Gastrocnemius medialis (tissue), 4 donors: ENCODE results near the gene PTTG1.

Experiments used
- CTCF ChIP-seq, 5 experiments: fragments of 450-650 bp in 3 of 5; fragments of 200-600 bp in 2 of 5; sonication (generic) in 2 of 5; IDR thresholded peaks in 4 of 5; conservative IDR thresholded peaks in 1 of 5; 1 replicate in 4 of 5; 2 replicates in 1 of 5; pipeline ENCODE4 v1.5.1; 2016 to 2019; ENCODE audit warnings: antibody characterized with exemption in 5 of 5, mild to moderate bottlenecking in 3 of 5, moderate library complexity in 3 of 5
- POLR2A ChIP-seq, 2 donors: fragments of 450-650 bp; IDR thresholded peaks; one replicate each; pipeline ENCODE4 v1.6.1; 2017; ENCODE audit warnings: antibody characterized with exemption in 2 of 2, mild to moderate bottlenecking in 2 of 2, moderate library complexity in 2 of 2

GRCh38 chr5:160448886-160449285 is 27.2 kb downstream of the PTTG1 start:
- no peak for TF ChIP-seq CTCF (IDR thresholded peaks at IDR 0.05 in 4 of 5, conservative IDR thresholded peaks at IDR 0.05 in 1 of 5)
- no peak for TF ChIP-seq POLR2A (IDR thresholded peaks at IDR 0.05)
